Activated naive CD8-positive, alpha-beta T cell treated with anti-CD3 and anti-CD28 coated beads, Interleukin-2, amount 50 U/mL, for 24 hours (primary cell): Measurements from ENCODE around the gene PAX9.

Experiments
- ATAC-seq: fragments of 150-1000 bp; cut with Tn5 transposase; one replicate; pipeline ENCODE4 v1.10.0; 2021
- DNase-seq: peaks from one replicate; pipeline ENCODE4 v3.0.0; 2021
- H3K27ac Mint-ChIP-seq: one replicate; pipeline ENCODE4 v1.8.0; 2021; ENCODE audit warnings: mild to moderate bottlenecking, mixed read lengths
- H3K27me3 Mint-ChIP-seq: one replicate; pipeline ENCODE4 v1.8.0; 2021; ENCODE audit warnings: mixed read lengths
- H3K36me3 Mint-ChIP-seq: one replicate; pipeline ENCODE4 v1.8.0; 2021; ENCODE audit warnings: low read depth, mixed read lengths
- H3K4me1 Mint-ChIP-seq: one replicate; pipeline ENCODE4 v1.8.0; 2021; ENCODE audit warnings: mixed read lengths
- H3K4me3 Mint-ChIP-seq: one replicate; pipeline ENCODE4 v1.8.0; 2021; ENCODE audit warnings: mild to moderate bottlenecking, moderate library complexity, mixed read lengths
- H3K9me3 Mint-ChIP-seq: one replicate; pipeline ENCODE4 v1.8.0; 2021; ENCODE audit warnings: mixed read lengths

The PAX9 gene

DNA sequence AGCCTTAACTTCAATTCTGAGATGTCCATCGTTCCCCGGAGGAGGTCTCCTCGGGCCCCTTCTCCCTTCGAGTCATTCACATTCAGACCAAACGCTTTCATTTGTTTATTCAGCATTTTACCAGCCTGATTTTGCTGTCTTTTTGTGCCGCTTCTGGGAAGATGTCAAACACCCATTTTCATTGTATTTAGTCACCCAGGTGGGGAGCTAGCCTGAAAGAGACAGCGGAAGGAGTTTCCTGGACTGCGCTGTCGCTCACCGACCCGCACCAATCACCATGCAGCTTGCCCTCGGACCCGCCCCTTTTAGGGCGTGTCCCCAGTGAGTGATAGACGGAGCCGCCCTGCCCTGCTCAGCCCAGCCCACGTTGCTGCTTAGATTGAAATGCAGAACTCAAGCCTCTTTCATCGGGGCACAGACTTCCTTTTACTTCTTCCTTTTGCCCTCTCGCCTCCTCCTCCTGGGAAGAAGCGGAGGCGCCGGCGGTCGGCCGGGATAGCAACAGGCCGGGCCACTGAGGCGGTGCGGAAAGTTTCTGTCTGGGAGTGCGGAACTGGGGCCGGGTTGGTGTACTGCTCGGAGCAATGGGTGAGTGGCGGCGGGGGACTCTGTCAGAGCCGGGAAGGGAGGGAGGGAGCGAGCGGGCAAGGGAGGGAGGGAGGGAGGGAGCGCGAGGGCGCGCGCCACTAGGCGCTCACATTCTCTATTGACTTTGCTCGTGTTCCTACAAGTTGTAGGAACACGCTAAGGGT is at the start of gene PAX9:
Gene PAX9 (plus strand): TSS at position 355 of the 752 bp plus-strand sequence. CDS start 230 bp downstream, at position 585.
- H3K27me3 Mint-ChIP-seq, result peaks cover 91% of the 10 kb centered on the region
- peaks cover 11% of the 10 kb centered on the region for H3K36me3 Mint-ChIP-seq
- no peak within 1 kb of the TSS for H3K27ac Mint-ChIP-seq
- H3K4me1 Mint-ChIP-seq, result peaks cover 36% of the 10 kb centered on the region
- ATAC-seq (peak; percentile 77), DNase-seq (no peak)
- peak within 1 kb of the TSS; percentile 14 for H3K4me3 Mint-ChIP-seq
- H3K9me3 Mint-ChIP-seq, result peaks cover 3% of the 10 kb centered on the region

DNA sequence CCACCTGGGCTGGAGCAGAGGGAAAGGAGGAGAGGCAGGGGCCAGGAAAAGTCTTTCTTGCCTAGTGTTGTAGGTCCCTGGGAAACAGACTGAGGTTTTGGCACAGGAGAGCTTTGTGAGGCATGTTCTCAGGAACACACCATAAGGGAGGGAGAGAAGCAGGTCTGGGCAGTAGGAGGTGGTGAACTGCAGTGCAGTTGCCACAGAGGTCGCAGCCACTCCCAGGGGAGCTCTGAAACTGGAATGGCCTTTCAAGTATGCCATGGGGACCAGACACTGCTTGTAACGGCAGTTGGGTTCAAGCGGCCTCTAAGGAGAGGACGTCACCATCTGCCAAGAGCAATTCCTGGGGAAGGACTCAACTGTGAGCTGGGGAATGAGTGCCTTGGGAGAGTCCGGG is 43.8 kb upstream of the PAX9 start:
- no peaks in the 10 kb centered on the region for H3K27me3 Mint-ChIP-seq
- no peaks in the 10 kb centered on the region for H3K4me1 Mint-ChIP-seq
- H3K9me3 Mint-ChIP-seq, result peaks cover 5% of the 10 kb centered on the region
- H3K36me3 Mint-ChIP-seq, result no peaks in the 10 kb centered on the region
- DNase-seq, result no peak
- no peak overlapping the region for H3K4me3 Mint-ChIP-seq
- H3K27ac Mint-ChIP-seq, result no peak overlapping the region
- ATAC-seq, result no peak

DNA sequence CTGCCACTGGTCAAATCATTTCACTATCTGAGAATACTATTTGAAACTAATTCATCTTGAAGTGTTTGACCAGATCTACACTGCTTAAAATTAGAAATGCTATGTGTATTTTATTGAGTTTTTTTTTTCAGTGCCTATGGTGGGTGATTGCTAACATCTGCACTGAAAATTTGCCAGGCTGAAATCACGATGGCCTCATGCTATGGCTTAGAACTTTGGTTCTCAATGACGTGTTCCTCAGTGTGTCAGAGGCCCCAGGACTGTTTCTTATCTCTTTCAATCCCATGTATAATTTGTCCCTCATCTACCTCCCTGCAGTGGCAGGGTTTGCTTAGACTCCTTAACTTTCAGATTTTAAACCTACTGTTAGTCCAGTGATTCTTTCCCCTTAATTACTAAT is 43.0 kb upstream of the PAX9 start:
- H3K36me3 Mint-ChIP-seq, result no peaks in the 10 kb centered on the region
- ATAC-seq (no peak), DNase-seq (no peak)
- H3K9me3 Mint-ChIP-seq, result peaks cover 5% of the 10 kb centered on the region
- no peaks in the 10 kb centered on the region for H3K4me1 Mint-ChIP-seq
- H3K27ac Mint-ChIP-seq, result no peak overlapping the region
- H3K4me3 Mint-ChIP-seq, result no peak overlapping the region
- no peaks in the 10 kb centered on the region for H3K27me3 Mint-ChIP-seq

DNA sequence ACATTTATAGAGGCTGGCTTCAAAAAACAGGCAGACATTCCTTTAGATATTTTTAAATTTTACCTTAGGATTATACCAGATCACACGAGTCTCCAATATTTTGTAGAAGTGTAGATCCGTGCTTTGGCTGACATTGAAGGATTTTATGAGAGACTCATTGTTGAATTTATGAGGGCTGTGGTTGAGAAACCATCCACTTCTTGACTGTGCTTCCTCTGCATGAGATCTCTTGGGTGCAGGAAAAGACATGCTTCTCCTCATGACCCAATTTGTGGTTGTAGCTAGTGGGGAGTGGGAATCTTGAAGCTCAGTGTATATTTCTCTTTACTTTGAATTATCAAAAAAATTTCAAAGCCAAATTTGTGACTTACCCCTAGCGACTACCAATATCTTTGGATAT is 42.5 kb upstream of the PAX9 start:
- no peaks in the 10 kb centered on the region for H3K27me3 Mint-ChIP-seq
- H3K27ac Mint-ChIP-seq, result no peak overlapping the region
- H3K4me3 Mint-ChIP-seq, result no peak overlapping the region
- DNase-seq (no peak), ATAC-seq (no peak)
- no peaks in the 10 kb centered on the region for H3K36me3 Mint-ChIP-seq
- peaks cover 5% of the 10 kb centered on the region for H3K9me3 Mint-ChIP-seq
- no peaks in the 10 kb centered on the region for H3K4me1 Mint-ChIP-seq

DNA sequence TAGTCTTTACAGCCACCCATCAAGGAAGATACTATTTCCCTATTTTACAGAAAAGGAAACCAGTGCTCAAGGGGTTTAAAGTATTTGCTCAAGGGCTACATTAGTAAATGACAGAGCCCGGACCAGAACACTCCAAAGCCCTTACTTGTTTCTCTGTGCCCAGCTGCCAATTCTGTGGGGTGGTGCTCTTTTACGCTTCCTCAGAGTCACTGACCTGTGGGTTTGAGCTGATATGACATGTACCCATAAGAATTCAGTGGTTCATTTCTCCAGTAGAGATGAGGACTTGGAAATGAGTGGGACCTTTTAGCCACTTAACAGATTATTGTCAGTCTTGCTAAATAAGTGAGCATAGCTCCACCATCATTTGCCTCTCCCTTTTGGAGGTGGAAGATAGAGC is 41.8 kb upstream of the PAX9 start:
- H3K4me3 Mint-ChIP-seq, result no peak overlapping the region
- ATAC-seq (no peak), DNase-seq (no peak)
- no peaks in the 10 kb centered on the region for H3K27me3 Mint-ChIP-seq
- H3K4me1 Mint-ChIP-seq, result no peaks in the 10 kb centered on the region
- H3K9me3 Mint-ChIP-seq, result peaks cover 5% of the 10 kb centered on the region
- H3K36me3 Mint-ChIP-seq, result no peaks in the 10 kb centered on the region
- H3K27ac Mint-ChIP-seq, result no peak overlapping the region

DNA sequence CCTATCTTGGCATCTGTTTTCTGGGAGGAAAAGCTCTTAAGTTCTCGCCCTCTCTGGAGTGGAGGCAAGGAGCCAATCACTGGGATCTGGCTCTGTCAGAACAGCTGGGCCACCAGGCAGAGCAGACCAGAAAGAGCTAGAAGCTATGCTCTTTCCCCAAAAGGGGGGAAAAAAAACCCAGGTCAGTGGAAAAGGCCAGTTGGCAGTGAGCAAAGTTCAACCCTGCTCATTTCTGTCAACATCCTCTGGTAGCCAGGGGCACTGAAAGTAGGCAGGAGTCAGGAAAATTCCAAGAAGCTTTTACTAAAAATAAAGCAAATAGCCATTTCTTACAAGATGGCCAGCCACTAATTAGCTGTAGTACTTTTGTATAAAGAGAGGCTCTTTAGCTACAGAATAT is 36.6 kb upstream of the PAX9 start:
- no peaks in the 10 kb centered on the region for H3K36me3 Mint-ChIP-seq
- ATAC-seq (no peak), DNase-seq (no peak)
- peaks cover 5% of the 10 kb centered on the region for H3K9me3 Mint-ChIP-seq
- H3K4me3 Mint-ChIP-seq, result no peak overlapping the region
- peaks cover 7% of the 10 kb centered on the region for H3K27me3 Mint-ChIP-seq
- no peak overlapping the region for H3K27ac Mint-ChIP-seq
- H3K4me1 Mint-ChIP-seq, result no peaks in the 10 kb centered on the region

DNA sequence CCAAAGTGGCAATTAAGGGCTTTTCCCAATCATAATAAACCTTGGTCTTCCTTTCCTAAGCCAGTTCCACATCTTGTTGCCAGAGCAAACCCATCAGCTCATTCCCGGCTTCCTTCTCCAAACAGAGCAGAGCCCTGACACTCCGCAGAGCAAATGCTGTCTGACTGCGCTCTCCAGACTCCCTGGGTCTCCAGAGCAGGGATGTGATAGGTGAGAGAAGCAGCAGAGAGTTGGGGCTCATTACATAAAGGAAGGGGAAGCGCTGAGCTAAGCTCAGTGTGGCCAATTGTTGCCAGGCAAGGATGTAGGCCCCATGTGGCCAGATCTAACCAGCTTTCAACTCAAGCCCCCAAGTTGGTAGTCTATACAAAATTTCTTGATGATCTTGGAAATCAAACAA is 36.2 kb upstream of the PAX9 start:
- no peaks in the 10 kb centered on the region for H3K4me1 Mint-ChIP-seq
- H3K4me3 Mint-ChIP-seq, result no peak overlapping the region
- H3K27me3 Mint-ChIP-seq, result peaks cover 7% of the 10 kb centered on the region
- ATAC-seq, result no peak
- no peak overlapping the region for H3K27ac Mint-ChIP-seq
- peaks cover 5% of the 10 kb centered on the region for H3K9me3 Mint-ChIP-seq
- DNase-seq, result no peak
- H3K36me3 Mint-ChIP-seq, result no peaks in the 10 kb centered on the region

DNA sequence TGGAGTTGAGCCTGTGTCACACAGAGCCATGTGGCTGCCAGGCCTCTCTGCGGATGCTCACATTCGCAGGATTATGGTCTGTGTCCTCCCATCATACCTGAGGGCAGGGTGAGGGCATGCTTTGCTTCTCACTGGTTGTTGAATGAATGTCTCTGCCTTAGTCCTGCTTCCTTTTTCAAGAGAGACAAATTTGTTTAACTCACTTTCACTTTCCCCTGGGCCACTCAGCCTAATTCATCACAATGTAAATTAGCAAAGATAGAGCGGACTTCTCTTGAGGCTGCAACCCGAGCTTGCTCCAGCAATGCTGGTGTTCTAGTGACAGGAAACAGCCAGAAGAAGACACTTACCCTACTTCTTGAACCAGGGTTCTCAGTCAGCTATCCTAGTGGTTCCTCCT is 35.5 kb upstream of the PAX9 start:
- ATAC-seq (no peak), DNase-seq (no peak)
- Mint-ChIP-seq H3K27me3 (peaks cover 7% of the 10 kb centered on the region), H3K4me1 (no peaks in the 10 kb centered on the region), H3K4me3 (no peak overlapping the region), H3K9me3 (no peaks in the 10 kb centered on the region), H3K27ac (no peak overlapping the region), H3K36me3 (no peaks in the 10 kb centered on the region)

DNA sequence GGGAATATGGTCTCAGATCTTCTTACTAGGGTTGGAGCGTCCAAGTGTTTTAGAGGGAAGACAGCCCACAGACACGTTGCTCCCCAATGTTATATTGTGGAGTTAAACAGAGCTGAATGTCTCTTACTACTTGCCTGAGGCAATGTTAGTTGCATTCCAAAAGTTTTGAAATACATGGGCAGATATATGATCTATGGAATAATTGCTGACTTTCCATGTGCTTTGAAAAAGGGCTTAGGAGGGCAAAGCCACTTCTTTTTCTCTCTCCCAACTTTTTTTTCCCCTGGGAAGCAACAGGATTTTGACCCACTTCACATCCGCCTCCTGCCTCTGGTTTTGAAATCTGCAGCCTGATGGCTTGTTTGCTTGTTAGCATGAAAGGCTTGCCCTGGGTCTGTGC is 33.7 kb upstream of the PAX9 start:
- Mint-ChIP-seq H3K36me3 (no peaks in the 10 kb centered on the region), H3K9me3 (no peaks in the 10 kb centered on the region), H3K4me3 (no peak overlapping the region), H3K27ac (no peak overlapping the region), H3K27me3 (peaks cover 7% of the 10 kb centered on the region), H3K4me1 (no peaks in the 10 kb centered on the region)
- no peak for ATAC-seq
- no peak for DNase-seq

DNA sequence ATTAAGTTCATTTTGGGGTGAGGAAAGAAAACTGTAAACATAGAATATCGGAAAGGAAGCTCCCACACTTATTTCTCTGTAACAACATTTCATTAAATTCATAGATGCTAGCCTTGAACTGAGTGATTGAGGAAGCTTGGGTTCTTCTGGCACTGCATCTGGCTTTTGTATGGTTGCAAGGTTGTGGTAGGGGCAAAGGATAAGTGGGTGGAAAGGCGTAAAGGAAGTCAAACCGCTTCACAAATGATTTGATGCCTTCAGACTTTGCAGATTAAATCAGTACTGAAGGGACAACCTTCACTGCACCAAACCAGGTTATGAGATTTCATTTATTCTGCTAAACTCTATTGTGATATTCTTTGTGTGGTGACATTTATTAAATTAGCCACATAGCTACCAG is 28.1 kb upstream of the PAX9 start:
- peaks cover 12% of the 10 kb centered on the region for H3K27me3 Mint-ChIP-seq

DNA sequence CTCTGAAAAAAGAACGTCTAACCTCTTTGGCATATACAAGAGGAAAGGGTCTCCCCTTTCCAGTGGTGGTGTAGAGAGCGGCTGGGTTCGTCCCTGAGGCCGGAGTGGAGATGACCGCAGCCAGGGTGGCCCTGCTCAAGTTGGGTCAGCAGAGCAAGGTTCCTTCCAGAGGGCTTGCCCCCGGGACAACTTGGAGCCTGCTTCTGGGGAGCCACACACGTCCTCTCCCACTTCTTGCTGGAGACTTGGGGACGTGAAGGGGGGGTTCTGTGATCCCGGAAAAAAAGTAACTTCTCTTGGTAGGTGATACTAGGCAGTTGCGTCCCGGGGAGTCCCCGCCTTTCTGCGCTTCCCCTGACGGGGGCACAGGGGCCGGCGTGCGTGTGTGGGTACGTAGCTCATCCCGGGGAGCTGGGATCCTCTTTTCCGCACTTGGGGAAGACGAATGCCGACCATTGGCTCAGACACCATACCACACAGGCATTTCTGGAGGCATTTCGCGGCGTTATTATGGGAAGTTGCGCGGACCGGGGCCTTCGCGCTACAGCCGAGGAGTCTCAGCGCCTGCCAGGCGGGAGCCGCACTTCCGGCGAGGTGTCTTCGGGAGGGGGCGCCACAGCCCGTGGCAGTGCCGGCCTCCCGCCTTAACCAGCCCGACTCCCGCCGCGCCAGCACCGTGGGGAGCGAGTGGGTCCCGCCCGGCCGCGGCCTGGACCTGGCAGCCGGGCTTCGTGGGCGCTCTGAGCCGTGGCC is 14.8 kb upstream of the PAX9 start:
- no peaks in the 10 kb centered on the region for H3K9me3 Mint-ChIP-seq
- H3K27ac Mint-ChIP-seq, result no peak overlapping the region
- H3K4me3 Mint-ChIP-seq, result no peak overlapping the region
- peaks cover 59% of the 10 kb centered on the region for H3K27me3 Mint-ChIP-seq
- no peak for DNase-seq
- H3K4me1 Mint-ChIP-seq, result peaks cover 2% of the 10 kb centered on the region
- no peak for ATAC-seq
- no peaks in the 10 kb centered on the region for H3K36me3 Mint-ChIP-seq

More for the DNA sequence above, 28.1 kb upstream of the PAX9 start:
- DNase-seq, result no peak
- Mint-ChIP-seq H3K4me3 (no peak overlapping the region), H3K36me3 (no peaks in the 10 kb centered on the region), H3K9me3 (peaks cover 8% of the 10 kb centered on the region), H3K27ac (no peak overlapping the region), H3K4me1 (no peaks in the 10 kb centered on the region)
- ATAC-seq, result no peak

DNA sequence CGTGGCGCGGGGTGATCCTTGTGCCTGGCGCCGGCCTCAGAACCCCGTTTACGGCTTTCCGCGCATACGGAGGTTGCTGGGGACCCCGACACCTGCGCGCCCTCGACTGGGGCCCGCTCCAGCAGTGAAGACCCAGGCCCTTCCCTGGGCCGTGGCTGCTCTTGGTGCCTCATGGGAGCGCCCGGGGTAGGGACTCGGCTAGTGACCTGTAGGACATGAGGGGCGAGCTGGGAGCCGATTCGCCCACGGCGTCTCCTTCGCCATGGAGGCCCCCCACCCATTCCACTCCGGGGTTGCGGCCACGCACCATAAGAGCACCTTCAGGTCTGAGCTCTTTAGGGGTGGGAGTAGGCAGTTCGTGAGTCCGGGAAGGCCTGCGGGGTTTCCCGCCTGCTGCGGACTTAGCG is 14.2 kb upstream of the PAX9 start:
- DNase-seq (no peak), ATAC-seq (no peak)
- Mint-ChIP-seq H3K36me3 (no peaks in the 10 kb centered on the region), H3K4me3 (no peak overlapping the region), H3K27me3 (peaks cover 64% of the 10 kb centered on the region), H3K4me1 (peaks cover 2% of the 10 kb centered on the region), H3K27ac (no peak overlapping the region), H3K9me3 (no peaks in the 10 kb centered on the region)

DNA sequence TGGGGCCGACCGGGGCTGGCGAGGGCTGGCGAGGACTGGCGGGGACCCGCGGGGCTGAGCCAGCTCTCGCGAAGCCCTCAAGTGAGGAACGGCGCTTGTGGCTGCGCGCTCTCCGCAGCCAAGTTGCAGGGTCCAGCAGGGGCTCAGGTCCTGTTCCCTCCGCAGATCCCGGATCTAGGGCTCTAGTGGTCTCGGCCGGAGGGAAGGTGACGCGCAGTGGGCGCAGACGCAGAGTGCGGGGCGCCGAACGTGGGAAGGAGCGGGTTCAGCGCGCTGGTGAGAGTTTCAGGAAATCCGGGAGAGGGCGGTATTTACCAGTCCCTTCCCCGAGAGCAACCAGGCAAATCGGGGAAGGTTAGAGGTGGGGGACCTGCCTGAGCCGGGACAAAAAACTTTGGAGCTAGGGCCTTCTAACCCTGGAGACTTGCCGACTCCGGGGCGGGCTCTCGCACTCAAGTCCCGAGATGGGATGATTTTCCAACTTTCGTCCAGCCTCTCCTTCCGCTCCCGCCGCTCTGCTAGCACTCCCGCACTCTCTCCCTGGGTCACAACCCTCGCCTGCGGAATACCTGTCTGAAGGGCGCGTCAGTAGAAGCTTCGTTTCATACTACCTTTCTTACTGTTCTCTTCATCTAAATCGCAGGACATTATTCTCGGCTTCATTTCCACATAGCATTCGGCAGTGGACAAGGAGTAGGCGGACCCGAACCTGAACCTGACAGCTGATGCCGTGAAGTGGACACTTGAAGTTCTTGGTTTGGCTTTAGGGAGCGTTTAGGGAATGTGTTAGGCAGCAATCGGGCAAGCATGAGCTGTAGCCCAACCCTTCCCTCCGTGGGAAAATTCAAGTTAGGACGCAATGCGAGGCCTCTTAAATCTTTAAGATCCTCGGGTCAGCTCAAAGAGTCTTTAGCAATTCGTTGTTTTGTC is 13.6 kb upstream of the PAX9 start:
- H3K36me3 Mint-ChIP-seq, result no peaks in the 10 kb centered on the region
- peaks cover 66% of the 10 kb centered on the region for H3K27me3 Mint-ChIP-seq
- H3K4me1 Mint-ChIP-seq, result peaks cover 2% of the 10 kb centered on the region
- H3K27ac Mint-ChIP-seq, result no peak overlapping the region
- DNase-seq (no peak), ATAC-seq (no peak)
- peak overlapping the region; percentile 21 for H3K4me3 Mint-ChIP-seq
- H3K9me3 Mint-ChIP-seq, result no peaks in the 10 kb centered on the region

DNA sequence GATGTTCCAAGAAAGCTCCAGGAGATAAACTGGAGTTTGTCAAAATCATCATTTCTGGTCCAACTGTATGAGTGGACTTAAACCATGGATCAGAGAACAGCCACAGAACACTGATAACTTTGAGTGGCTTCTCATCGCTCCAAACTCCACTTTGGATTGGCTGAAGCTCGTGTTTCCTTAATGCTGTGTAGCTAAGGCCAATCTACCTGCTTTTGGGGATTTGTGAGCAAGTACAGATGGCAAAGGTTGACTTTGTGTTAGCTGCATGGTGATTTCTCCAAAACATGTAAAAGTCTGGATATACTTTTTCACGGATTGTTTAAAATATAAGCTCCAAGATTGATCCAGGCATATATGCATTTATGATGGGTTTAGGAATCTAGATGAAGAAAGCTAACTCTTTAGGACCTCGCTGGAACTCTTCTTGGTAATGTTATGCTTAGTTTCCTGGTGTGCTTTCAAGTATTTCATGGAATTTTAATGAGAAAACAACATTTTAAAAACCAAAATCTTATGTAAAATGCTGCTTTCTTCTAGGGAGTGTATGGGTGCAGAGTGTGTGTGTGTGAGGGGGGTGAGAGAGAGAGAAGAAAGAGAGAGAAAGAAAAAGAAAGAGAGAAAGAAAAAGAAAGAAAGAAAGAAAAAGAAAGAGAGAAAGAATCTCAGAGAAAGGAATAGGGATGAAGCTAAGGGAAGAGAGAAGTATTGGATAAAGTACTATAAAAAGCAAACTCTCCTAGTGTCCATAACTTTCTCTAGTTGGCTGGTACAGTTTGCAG is 11.6 kb upstream of the PAX9 start:
- Mint-ChIP-seq H3K36me3 (no peaks in the 10 kb centered on the region), H3K4me3 (no peak overlapping the region), H3K9me3 (no peaks in the 10 kb centered on the region), H3K27ac (no peak overlapping the region), H3K27me3 (peaks cover 81% of the 10 kb centered on the region), H3K4me1 (peaks cover 2% of the 10 kb centered on the region)
- no peak for ATAC-seq
- no peak for DNase-seq
